ELR (cell line): Measurements from ENCODE around the gene ADAM23.
A peak's percentile ranks its signal among the peaks of the same experiment; 100 is the strongest.

ENCODE experiments used
- DNase-seq: peaks from one replicate; pipeline ENCODE4 v3.0.0-alpha.2; 2015; ENCODE audit warnings: low read depth

The ADAM23 gene

GRCh38 chr2:206502729-206503128 lies 59.4 kb downstream of the ADAM23 start:
- DNase-seq = no peak

- DNase-seq = no peak
Measured at GRCh38 chr2:206511283-206511682, 68.0 kb downstream of the ADAM23 start.

- DNase-seq = no peak
Measured at GRCh38 chr2:206512999-206513398, 69.7 kb downstream of the ADAM23 start.

- DNase-seq = no peak
Measured at GRCh38 chr2:206515580-206515979, 72.2 kb downstream of the ADAM23 start.

- DNase-seq = peak; percentile 6
Measured at GRCh38 chr2:206518997-206519396, 75.7 kb downstream of the ADAM23 start.

GRCh38 chr2:206520450-206520849 lies 77.1 kb downstream of the ADAM23 start:
- no peak for DNase-seq

- DNase-seq = no peak
Measured at GRCh38 chr2:206521115-206521514, 77.8 kb downstream of the ADAM23 start.

GRCh38 chr2:206521612-206522011 lies 78.3 kb downstream of the ADAM23 start:
- no peak for DNase-seq

GRCh38 chr2:206526416-206526815 lies 83.1 kb downstream of the ADAM23 start:
- DNase-seq = no peak

- no peak for DNase-seq
Measured at GRCh38 chr2:206527153-206527552, 83.8 kb downstream of the ADAM23 start.

GRCh38 chr2:206530727-206531126 lies 87.4 kb downstream of the ADAM23 start:
- DNase-seq = no peak

- DNase-seq = no peak
Measured at GRCh38 chr2:206531996-206532543, 88.7 kb downstream of the ADAM23 start.

GRCh38 chr2:206533977-206534376 lies 90.6 kb downstream of the ADAM23 start:
- no peak for DNase-seq

GRCh38 chr2:206535260-206535986 lies 92.1 kb downstream of the ADAM23 start:
- DNase-seq = no peak

GRCh38 chr2:206540757-206541156 lies 97.4 kb downstream of the ADAM23 start:
- no peak for DNase-seq

- no peak for DNase-seq
Measured at GRCh38 chr2:206543073-206543472, 99.7 kb downstream of the ADAM23 start.

GRCh38 chr2:206548383-206548782 lies 105.1 kb downstream of the ADAM23 start:
- no peak for DNase-seq

- DNase-seq = no peak
Measured at GRCh38 chr2:206555721-206556120, 112.4 kb downstream of the ADAM23 start.

GRCh38 chr2:206556357-206556949 lies 113.1 kb downstream of the ADAM23 start:
- peak; percentile 60 for DNase-seq

GRCh38 chr2:206557321-206557720 lies 114.0 kb downstream of the ADAM23 start:
- no peak for DNase-seq

- DNase-seq = no peak
Measured at GRCh38 chr2:206558492-206558891, 115.2 kb downstream of the ADAM23 start.

- DNase-seq = no peak
Measured at GRCh38 chr2:206561962-206562361, 118.6 kb downstream of the ADAM23 start.

- DNase-seq = no peak
Measured at GRCh38 chr2:206562375-206562774, 119.0 kb downstream of the ADAM23 start.

- no peak for DNase-seq
Measured at GRCh38 chr2:206563374-206563773, 120.0 kb downstream of the ADAM23 start.
